GM12801 (cell line): ENCODE data around the gene ACOXL.

Source experiments
- TF ChIP-seq, protein P1 (sequence below): IDR thresholded peaks from one replicate; pipeline ENCODE4 v1.5.1; 2011; ENCODE audit warnings: control low read depth; ENCODE audit not compliant: insufficient read length; ENCODE audit errors: extremely low read depth

Gene ACOXL

DNA sequence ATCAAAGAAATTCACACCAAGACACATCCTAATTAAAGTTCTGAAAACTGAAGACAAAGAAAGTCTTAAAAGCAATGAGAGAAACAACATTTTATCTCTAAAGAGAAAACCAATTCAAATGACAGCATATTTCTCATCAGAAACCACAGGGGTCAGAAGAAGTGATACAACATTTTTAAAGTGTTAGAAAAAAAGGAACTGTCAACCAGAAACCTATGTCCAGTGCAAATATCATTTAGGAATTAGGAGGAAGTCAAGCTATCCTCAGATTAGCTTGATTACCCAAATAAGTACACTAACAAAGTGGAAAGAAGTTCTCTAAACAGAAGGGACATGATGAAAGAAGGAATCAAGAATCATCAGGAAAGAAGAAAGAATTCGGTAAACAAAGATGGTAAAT lies 328.8 kb downstream of the ACOXL start:
- TF ChIP-seq, protein P1, sequence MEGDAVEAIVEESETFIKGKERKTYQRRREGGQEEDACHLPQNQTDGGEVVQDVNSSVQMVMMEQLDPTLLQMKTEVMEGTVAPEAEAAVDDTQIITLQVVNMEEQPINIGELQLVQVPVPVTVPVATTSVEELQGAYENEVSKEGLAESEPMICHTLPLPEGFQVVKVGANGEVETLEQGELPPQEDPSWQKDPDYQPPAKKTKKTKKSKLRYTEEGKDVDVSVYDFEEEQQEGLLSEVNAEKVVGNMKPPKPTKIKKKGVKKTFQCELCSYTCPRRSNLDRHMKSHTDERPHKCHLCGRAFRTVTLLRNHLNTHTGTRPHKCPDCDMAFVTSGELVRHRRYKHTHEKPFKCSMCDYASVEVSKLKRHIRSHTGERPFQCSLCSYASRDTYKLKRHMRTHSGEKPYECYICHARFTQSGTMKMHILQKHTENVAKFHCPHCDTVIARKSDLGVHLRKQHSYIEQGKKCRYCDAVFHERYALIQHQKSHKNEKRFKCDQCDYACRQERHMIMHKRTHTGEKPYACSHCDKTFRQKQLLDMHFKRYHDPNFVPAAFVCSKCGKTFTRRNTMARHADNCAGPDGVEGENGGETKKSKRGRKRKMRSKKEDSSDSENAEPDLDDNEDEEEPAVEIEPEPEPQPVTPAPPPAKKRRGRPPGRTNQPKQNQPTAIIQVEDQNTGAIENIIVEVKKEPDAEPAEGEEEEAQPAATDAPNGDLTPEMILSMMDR, result no peak

DNA sequence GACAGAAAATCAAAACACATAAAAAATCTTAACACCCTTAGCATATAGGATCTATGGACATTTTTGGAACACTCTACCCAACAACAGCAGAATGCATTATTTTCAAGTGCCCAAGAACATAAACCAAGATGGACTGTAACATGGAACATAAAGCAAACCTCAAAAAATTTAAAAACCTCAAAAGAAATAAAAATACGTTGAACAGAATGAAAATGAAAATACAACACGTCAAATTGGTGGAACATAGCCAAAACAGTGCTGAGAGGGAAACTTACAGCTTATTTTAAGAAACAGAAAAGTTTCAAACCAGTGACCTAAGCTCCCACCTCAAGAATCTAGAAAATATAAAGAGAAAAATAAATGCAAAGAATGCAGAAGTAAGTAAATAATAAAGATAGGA lies 330.0 kb downstream of the ACOXL start:
- TF ChIP-seq, protein P1, result no peak

DNA sequence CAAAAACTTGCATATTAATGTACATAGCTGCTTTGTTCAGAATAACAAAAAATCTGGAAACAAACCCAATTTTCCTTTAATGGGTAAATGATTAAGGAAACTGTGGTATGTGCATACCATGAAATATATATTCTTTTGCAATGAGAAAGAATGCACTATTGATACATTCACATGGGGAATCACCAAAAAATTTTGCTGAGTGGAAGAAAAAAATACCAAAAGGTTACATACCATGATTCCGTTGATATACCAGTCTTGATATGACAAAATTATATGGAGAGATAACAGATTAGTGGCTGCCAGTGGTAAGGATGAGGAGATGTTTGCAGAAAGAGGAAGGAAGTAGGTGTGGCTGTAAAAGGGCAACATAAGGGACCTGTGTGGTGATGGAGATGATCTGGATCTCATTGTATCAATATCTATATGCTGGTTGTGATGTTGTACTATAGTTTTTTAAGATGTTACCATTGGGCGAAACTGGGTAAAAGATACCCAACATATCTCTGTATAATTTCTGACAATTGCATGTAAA lies 333.8 kb downstream of the ACOXL start:
- TF ChIP-seq, protein P1, result no peak

DNA sequence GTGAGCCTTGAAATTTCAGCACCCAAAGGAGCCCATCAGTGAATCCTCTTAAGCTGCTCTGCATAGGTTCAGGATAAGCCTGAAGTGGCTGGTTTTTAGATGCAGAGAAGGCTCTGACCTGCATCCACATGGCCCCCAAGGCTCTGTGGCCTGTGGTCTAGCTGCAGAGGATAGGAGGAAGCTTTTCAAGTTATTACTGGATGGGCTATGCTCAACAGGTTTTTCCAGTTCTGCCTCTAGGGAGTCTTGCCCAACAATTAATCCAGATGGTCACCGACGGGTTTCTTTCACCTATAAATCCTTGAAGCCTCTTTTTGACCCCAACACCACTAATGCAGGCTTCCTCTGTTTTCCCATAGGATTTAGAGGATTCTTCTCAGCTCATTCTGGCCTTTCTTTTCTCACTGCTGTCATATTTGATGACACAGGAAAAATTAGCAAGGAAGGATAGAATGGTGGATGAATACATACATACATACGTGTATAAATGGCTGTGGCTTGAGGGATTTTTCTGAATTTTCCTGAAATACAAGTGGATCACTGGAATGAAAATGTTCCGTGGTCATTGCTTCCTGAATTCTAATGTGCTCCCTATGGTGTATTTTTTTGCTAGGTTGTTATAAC lies 336.2 kb downstream of the ACOXL start:
- TF ChIP-seq, protein P1, result no peak

DNA sequence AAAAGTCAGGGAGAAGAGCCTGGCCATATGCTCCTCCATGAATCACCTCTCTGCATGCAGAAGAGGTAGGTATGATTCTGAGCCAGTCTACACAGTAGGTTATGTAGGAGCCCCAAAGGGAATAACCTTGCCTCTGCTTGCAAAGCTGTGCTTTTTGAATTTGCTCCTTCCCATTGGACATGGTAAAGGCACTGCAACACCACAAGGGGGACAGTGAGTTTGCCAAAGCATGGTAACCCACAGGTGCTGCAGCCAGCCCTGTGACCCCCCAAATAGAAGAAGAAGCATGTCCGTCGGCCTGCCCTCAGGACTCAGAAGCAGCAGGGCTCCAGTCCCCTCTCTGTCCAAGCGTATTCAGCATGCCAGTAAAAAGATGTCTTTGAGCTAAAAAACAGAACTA lies 337.3 kb downstream of the ACOXL start:
- TF ChIP-seq, protein P1, result no peak

DNA sequence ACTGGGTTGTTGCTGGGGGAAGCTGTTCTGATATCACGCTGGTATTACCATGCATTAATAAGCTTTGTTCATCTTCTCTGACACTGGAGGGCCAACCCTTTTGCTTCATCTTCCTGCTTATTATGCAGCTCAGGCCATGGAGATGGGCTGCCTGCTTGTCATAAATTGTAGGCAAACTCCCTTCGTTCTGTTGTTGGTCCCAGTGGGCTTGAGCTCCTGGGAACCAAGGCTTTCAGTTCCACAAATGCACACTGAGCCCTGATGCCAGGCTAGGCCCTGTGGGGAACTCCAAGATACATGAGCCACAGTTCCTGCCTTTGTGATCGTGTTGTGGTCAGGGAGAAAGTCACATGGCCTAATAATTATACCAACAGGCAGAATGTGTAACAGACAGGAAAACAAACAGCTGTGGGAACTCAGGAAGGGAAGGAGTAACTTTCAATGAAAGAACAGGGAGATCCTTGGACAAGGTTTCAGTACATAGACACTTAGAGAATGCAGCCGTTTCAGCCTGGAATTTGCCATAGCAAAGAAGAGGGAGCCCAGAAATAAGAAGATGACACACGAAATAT lies 339.3 kb downstream of the ACOXL start:
- TF ChIP-seq, protein P1, result no peak

DNA sequence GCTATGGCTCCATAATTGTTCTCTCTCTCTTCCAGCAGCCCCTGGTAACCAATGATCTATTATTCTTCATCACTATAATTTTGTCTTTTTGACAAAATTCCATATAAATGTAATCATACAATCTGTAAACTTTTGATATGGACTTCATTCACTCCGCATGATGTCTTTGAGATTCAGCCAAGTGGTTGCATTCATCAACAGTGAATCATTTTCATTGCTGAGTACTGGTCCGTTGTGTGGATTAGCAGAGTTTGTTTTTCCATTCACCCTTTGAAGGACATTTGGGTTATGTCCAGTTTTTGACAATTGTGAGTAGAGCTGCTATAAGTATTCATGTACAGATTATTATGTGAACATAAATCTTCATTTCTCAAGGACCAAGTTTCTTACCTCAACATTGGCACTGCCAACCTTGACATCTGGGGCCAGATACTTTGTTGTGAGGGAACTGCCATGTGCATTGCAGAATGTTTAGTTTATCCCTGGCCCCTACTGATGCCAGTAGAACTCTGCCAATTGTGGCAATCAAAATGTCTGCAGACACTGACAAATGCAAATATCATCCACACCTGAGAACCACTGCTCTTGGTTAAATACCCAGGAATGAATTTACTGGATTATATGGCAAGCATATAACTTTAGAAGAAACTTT lies 340.0 kb downstream of the ACOXL start:
- TF ChIP-seq, protein P1, result no peak
